ENCODE measurements around the gene RBBP4. TPM values are rescaled to one million over a fixed set of nuclear protein-coding genes. Genes with fewer than 3 reads are reported as not detected.

RBBP4 gene
- total RNA-seq, 1 experiment from 2014 or later: 242 TPM

DNA sequence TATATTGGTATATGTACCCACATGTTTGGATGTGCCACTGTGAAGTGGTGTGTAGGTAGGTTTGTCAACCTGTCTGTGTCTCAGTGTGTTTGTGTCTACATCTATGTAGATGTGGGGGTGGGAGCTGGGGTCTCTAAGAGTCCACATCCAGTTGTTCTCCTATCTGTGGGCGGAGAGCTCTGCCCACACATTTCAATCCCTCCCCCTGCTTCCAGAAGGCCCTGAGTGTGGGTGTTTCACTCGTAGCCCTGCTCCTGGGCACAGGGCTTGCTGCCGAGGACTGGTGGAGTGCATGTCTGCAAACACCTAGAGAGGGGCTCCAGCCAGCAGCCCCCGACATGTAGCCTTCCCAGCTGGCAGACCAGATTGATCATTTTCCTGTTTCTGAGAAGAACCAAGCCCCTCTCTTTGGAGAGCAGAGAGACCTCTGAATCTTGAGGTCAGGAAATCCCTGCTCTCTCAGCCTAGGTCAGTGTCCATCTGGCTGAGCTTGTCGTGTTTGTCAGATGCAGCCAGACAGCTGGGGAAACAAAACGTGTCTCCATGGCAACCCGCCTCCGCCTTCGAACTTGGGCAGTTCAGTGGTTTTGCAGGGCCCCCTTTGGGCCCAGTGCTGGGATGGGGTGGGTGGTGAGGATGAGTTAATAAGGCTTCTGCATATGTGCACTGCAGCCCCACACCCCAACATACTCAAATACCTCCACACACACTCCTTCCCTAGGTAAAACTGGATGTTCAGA, 82.7 kb downstream of the RBBP4 start:
- intact Hi-C loops (cut with micrococcal nuclease; ENCODE audit: unreplicated experiment): no loop called here
- TF ChIP-seq, protein P1, sequence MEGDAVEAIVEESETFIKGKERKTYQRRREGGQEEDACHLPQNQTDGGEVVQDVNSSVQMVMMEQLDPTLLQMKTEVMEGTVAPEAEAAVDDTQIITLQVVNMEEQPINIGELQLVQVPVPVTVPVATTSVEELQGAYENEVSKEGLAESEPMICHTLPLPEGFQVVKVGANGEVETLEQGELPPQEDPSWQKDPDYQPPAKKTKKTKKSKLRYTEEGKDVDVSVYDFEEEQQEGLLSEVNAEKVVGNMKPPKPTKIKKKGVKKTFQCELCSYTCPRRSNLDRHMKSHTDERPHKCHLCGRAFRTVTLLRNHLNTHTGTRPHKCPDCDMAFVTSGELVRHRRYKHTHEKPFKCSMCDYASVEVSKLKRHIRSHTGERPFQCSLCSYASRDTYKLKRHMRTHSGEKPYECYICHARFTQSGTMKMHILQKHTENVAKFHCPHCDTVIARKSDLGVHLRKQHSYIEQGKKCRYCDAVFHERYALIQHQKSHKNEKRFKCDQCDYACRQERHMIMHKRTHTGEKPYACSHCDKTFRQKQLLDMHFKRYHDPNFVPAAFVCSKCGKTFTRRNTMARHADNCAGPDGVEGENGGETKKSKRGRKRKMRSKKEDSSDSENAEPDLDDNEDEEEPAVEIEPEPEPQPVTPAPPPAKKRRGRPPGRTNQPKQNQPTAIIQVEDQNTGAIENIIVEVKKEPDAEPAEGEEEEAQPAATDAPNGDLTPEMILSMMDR (IDR thresholded peaks at IDR 0.05; ENCODE audit: unreplicated experiment): no peak
- H3K9me3 Mint-ChIP-seq (ENCODE audit: low read depth, unreplicated experiment): no peaks in the 10 kb centered on the region
- H3K4me1 Mint-ChIP-seq (ENCODE audit: low read depth, unreplicated experiment): peaks cover 13% of the 10 kb centered on the region
- CTCF ChIA-PET: interaction anchor here (0.7 kb wide), 1 partner anchor 230 kb away, joined by 3 read pairs; no protein-coding TSS in a partner anchor
- no peaks in the 10 kb centered on the region for H3K27me3 Mint-ChIP-seq (ENCODE audit: unreplicated experiment)
- H3K4me3 Mint-ChIP-seq (ENCODE audit: low read depth, unreplicated experiment): no peak overlapping the region
- BruUV-seq (replicated peaks): no TSS peak
- no peaks in the 10 kb centered on the region for H3K36me3 Mint-ChIP-seq (ENCODE audit: insufficient read depth, unreplicated experiment)
- no peak for DNase-seq
- no peak overlapping the region for H3K27ac Mint-ChIP-seq (ENCODE audit: unreplicated experiment)

Other genes with a start within 250 kb of the RBBP4 start
- gene ZBTB8B, start 186.1 kb upstream of the RBBP4 start, total RNA-seq (2022): 0.32 and 0.35 TPM in 2 replicates
- gene ZBTB8A, start 111.8 kb upstream of the RBBP4 start, total RNA-seq (2022): 4.3 and 4.7 TPM in 2 replicates
- 48.3 and 51.6 TPM in 2 replicates for gene ZBTB8OS, start 658 bp upstream of the RBBP4 start, total RNA-seq (2022)
- gene SYNC, start 51.6 kb downstream of the RBBP4 start, total RNA-seq (2022): 0.19 and 0.51 TPM in 2 replicates
- gene YARS1, start 166.2 kb downstream of the RBBP4 start, total RNA-seq (2022): 186 and 188 TPM in 2 replicates
- 57.4 and 61.1 TPM in 2 replicates for gene S100PBP, start 166.4 kb downstream of the RBBP4 start, total RNA-seq (2022)
- 0.15 TPM in 1 of 2 replicates, not detected in the other for gene FNDC5, start 219.7 kb downstream of the RBBP4 start, total RNA-seq (2022)
- not detected in 2 replicates for gene HPCA, start 235.3 kb downstream of the RBBP4 start, total RNA-seq (2022)